H1 (cell line): ENCODE measurements around the gene CCDC24. TPM values are rescaled to one million over a fixed set of nuclear protein-coding genes. Genes with fewer than 3 reads are reported as not detected.

ENCODE experiments used
- ASH2L ChIP-seq: fragments of 200-600, 300-600 bp; sonication (generic); IDR thresholded peaks from one replicate; pipeline ENCODE4 v1.7.1; 2017; ENCODE audit warnings: low read length
- BACH1 ChIP-seq: IDR thresholded peaks from 2 replicates; pipeline ENCODE4 v1.6.1; 2012; ENCODE audit warnings: low read length, improper control_type of control experiment
- BCL11A ChIP-seq, 2 experiments: IDR thresholded peaks; one replicate each; pipeline ENCODE4 v1.6.1; 2011; ENCODE audit warnings: low read depth in 2 of 2, low read length in 2 of 2, mild to moderate bottlenecking in 2 of 2
- BRCA1 ChIP-seq: IDR thresholded peaks from 2 replicates; pipeline ENCODE4 v1.6.1; 2012; ENCODE audit warnings: low read depth, low read length, improper control_type of control experiment
- CEBPB ChIP-seq: IDR thresholded peaks from 2 replicates; pipeline ENCODE4 v1.6.1; 2012; ENCODE audit warnings: low read depth, low read length
- E2F6 ChIP-seq: IDR thresholded peaks from 2 replicates; pipeline ENCODE4 v1.6.1; 2012; ENCODE audit warnings: inconsistent platforms
- GABPA ChIP-seq: IDR thresholded peaks from 2 replicates; pipeline ENCODE4 v1.6.1; 2011; ENCODE audit warnings: mild to moderate bottlenecking, low read length, moderate library complexity, borderline replicate concordance; ENCODE audit not compliant: insufficient read depth
- MAX ChIP-seq: IDR thresholded peaks from 2 replicates; pipeline ENCODE4 v1.6.1; 2012; ENCODE audit warnings: inconsistent platforms
- PHF8 ChIP-seq: fragments of 200-600 bp; sonication (generic); conservative IDR thresholded peaks from 2 replicates; pipeline ENCODE4 v1.7.1; 2012; ENCODE audit warnings: low read depth, mild to moderate bottlenecking, inconsistent platforms, low read length, moderate library complexity
- POLR2AphosphoS5 ChIP-seq: IDR thresholded peaks from 2 replicates; pipeline ENCODE4 v1.6.1; 2011; ENCODE audit warnings: low read depth, low read length
- RAD21 ChIP-seq, 2 experiments: IDR thresholded peaks in 1 of 2; conservative IDR thresholded peaks in 1 of 2; 2 replicates each; pipeline ENCODE4 v1.6.1; 2011; ENCODE audit warnings: low read depth in 2 of 2, low read length in 2 of 2, improper control_type of control experiment in 1 of 2, inconsistent platforms in 1 of 2, mild to moderate bottlenecking in 1 of 2, moderate library complexity in 1 of 2
- RBBP5 ChIP-seq: IDR thresholded peaks from 2 replicates; pipeline ENCODE4 v1.7.1; 2012; ENCODE audit warnings: low read depth, mild to moderate bottlenecking, inconsistent platforms, low read length, moderate library complexity, borderline replicate concordance
- RNF2 ChIP-seq: fragments of 200-900, 300-1000 bp; sonication (generic); IDR thresholded peaks from 2 replicates; pipeline ENCODE4 v1.7.1; 2016; ENCODE audit warnings: borderline replicate concordance, low read depth, mild to moderate bottlenecking, antibody characterized with exemption, low read length; ENCODE audit not compliant: poor library complexity, severe bottlenecking; ENCODE audit errors: missing control alignments
- SAP30 ChIP-seq: fragments of 300-600 bp; sonication (generic); IDR thresholded peaks from 2 replicates; pipeline ENCODE4 v1.7.1; 2012; ENCODE audit warnings: low read length, moderate library complexity, mild to moderate bottlenecking, inconsistent platforms; ENCODE audit not compliant: insufficient read depth, insufficient replicate concordance
- SP4 ChIP-seq: IDR thresholded peaks from 2 replicates; pipeline ENCODE4 v1.6.1; 2012; ENCODE audit warnings: low read length, inconsistent platforms
- TEAD4 ChIP-seq: IDR thresholded peaks from 2 replicates; pipeline ENCODE4 v1.6.1; 2012; ENCODE audit warnings: low read depth, low read length, inconsistent platforms, mixed read lengths
- YY1 ChIP-seq: IDR thresholded peaks from 2 replicates; pipeline ENCODE4 v1.6.1; 2011; ENCODE audit warnings: low read depth, mild to moderate bottlenecking, low read length
- polyA plus RNA-seq, 7 experiments: library from polyadenylated mRNA; depleted of rRNA in 3 of 7; stranded (reverse) in 5 of 7; unstranded in 2 of 7; fragments of >200 nt in 5 of 7; fragments of 200-250 nt in 2 of 7; gene quantifications; 1 replicate in 5 of 7; 2 replicates in 1 of 7; 4 replicates in 1 of 7; pipeline versions ENCODE4 v1.2.1 to v1.2.3, GENCODE V29; 2011 to 2013; ENCODE audit warnings: missing spikeins in 2 of 7, mixed read lengths in 2 of 7
- total RNA-seq: library from RNA; stranded (reverse); fragmentation: NEBNext Ultra II Directional; extraction: Animal tissue kit (Norgen Biotek cat#: 25700); gene quantifications from 2 replicates; pipeline ENCODE4 v1.2.1, GENCODE V29; 2021

CCDC24 gene
- total and polyA plus RNA-seq, 2 of the 8 experiments (the other 6 are each of a cell fraction or from before 2014, with no cell fraction given), result 11.2 to 11.4 TPM

DNA sequence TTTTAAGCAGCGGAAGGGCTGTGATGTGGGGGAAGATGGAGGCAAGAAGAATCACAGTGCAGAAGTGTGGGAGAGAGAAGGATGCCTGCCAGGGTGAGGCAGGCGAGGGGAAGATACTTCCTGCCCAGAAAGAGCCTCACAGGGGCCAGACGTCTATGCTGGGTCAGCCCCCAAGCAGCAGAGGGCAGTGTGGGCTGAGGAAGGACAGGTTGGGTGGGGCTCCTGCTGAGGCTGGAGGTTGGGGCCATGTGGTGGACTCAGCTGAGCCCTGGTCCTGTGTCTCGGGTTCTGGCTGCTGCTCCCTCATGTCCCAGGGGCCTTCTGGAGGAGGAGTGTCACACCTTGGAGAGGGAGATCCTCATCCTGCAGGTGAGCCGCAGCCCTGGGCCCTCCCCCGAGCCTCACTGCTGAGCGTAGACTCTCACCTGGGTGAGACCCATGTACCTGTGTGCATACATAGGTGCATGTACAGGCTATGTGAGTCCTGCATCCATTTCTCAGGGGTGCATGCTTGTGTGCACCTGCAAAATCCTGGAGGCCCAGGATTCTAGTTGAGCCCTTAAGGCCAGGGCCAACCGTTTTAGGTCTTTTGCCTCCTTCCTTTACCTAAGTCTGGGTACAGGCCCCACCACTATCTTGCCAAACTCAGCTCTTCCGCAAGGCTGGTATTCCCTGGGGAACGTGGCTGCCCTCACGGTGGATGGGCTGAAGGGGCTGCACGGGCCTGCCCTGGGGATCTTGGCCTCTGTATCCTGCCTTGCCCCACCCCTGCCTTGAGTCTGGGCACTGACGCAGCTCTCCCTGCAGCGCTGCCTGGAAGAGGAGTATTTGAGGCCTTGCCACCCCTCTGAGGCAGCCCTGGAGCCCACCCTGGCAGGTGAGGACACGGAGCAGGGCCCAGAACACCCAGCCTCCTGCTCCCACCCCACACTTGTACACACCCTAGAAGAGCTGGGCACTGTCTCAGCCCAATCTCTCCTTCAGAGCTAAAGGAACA, 3.7 kb downstream of the CCDC24 start (continued):
- TF ChIP-seq PHF8 (no peak), GABPA (no peak), ASH2L (no peak), TEAD4 (peak; percentile 12; the same call in 1 of the 2 replicates), SAP30 (no peak), SP4 (no peak), BACH1 (no peak), POLR2AphosphoS5 (peak; percentile 43), MAX (peak; percentile 69), BRCA1 (no peak), BCL11A (IDR thresholded peaks at IDR 0.05; ENCODE audit: low read depth in 2 of 2, low read length in 2 of 2) (no peak), CEBPB (no peak), RAD21 (IDR thresholded peaks at IDR 0.05 in 1 of 2, conservative IDR thresholded peaks at IDR 0.05 in 1 of 2; ENCODE audit: low read depth in 2 of 2, low read length in 2 of 2) (peak; percentile 68 to 72), YY1 (peak; percentile 21; the same call in 1 of the 2 replicates), RBBP5 (no peak), RNF2 (no peak), E2F6 (no peak)
